ENCODE data around the gene ZNF483.

DNA sequence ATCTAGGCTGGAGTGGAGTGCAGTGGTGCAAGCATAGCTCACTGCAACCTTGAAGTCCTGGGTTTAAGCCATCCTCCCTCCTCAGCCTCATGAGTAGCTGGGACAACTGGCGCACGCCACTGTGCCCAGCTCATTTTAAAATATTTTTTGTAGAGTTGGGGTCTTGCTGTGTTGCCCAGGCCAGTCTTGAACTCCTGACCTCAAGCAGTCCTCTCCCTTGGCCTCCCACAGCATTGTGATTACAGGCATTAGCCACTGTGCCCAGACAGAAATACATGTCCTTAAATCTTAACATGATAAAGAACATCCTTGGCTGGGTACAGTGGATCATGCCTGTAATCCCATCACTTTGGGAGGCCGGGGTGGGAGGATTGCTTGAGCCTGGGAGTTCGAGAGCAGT, 6.7 kb downstream of the ZNF483 start:
- TF ChIP-seq, protein P1, sequence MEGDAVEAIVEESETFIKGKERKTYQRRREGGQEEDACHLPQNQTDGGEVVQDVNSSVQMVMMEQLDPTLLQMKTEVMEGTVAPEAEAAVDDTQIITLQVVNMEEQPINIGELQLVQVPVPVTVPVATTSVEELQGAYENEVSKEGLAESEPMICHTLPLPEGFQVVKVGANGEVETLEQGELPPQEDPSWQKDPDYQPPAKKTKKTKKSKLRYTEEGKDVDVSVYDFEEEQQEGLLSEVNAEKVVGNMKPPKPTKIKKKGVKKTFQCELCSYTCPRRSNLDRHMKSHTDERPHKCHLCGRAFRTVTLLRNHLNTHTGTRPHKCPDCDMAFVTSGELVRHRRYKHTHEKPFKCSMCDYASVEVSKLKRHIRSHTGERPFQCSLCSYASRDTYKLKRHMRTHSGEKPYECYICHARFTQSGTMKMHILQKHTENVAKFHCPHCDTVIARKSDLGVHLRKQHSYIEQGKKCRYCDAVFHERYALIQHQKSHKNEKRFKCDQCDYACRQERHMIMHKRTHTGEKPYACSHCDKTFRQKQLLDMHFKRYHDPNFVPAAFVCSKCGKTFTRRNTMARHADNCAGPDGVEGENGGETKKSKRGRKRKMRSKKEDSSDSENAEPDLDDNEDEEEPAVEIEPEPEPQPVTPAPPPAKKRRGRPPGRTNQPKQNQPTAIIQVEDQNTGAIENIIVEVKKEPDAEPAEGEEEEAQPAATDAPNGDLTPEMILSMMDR (conservative IDR thresholded peaks at IDR 0.05; ENCODE audit: low read length), result no peak
- no peak for TF ChIP-seq EZH2phosphoT487 (IDR thresholded peaks at IDR 0.05; ENCODE audit: borderline replicate concordance, low read depth, low read length)

All from OCI-LY7 (cell line).